Measurements from ENCODE around the gene TPRA1. TPM values are rescaled to one million over a fixed set of nuclear protein-coding genes. Genes with fewer than 3 reads are reported as not detected.

The TPRA1 gene
- total RNA-seq = 36.8 and 43.2 TPM in 2 replicates

GRCh38 chr3:127590593-127591465 is at the start of gene TPRA1:
TPRA1 (minus strand) TSS chr3:127590733; CDS start chr3:127580146, 10,587 bp downstream.

GRCh38 chr3:127628788-127629466 is 38.4 kb upstream of the TPRA1 start, which contains the start of gene PODXL2:
PODXL2 (plus strand) TSS chr3:127629185; CDS start chr3:127629220, 35 bp downstream.

Other genes starting within 250 kb of the TPRA1 start
- 7.7 and 12.3 TPM in 2 replicates for gene MCM2, start 7.7 kb upstream of the TPRA1 start, total RNA-seq
- 3.6 and 6.7 TPM in 2 replicates for gene PODXL2, start 38.5 kb upstream of the TPRA1 start, total RNA-seq
- gene ABTB1, start 82.2 kb upstream of the TPRA1 start, total RNA-seq = 15.0 and 15.1 TPM in 2 replicates
- gene MGLL, start 231.8 kb upstream of the TPRA1 start, total RNA-seq = 9.4 and 9.6 TPM in 2 replicates